ENCODE measurements around the gene GATA3. TPM values are rescaled to one million over a fixed set of nuclear protein-coding genes. Genes with fewer than 3 reads are reported as not detected.

The GATA3 gene
- total RNA-seq, 1 donor from 2014 or later: 2.6 TPM

GRCh38 chr10:8059191-8059936 lies 4.9 kb downstream of the GATA3 start:
- DNase-seq (ENCODE audit: low spot score) (no peak), ATAC-seq (no peak)
- intact Hi-C loops (cut with DNase I): loop anchor here (2.0 kb wide), 1 partner anchor 23 kb away; no protein-coding TSS in a partner anchor

- DNase-seq (ENCODE audit: low spot score): no peak
- intact Hi-C loops (cut with DNase I): no loop called here
- ATAC-seq: no peak
Observed at GRCh38 chr10:8060010-8060703, 5.7 kb downstream of the GATA3 start.

GRCh38 chr10:8060704-8061121 lies 6.2 kb downstream of the GATA3 start:
- no peak for ATAC-seq
- DNase-seq (ENCODE audit: low spot score): peak; percentile 12
- intact Hi-C loops (cut with DNase I): no loop called here

- ATAC-seq (no peak), DNase-seq (ENCODE audit: low spot score) (peak; percentile 41)
- intact Hi-C loops (cut with DNase I): no loop called here
Observed at GRCh38 chr10:8061274-8062211, 7.1 kb downstream of the GATA3 start.

GRCh38 chr10:8063128-8063908 lies 8.8 kb downstream of the GATA3 start:
- ATAC-seq: no peak
- peak; percentile 25 for DNase-seq (ENCODE audit: low spot score)
- intact Hi-C loops (cut with DNase I): no loop called here

GRCh38 chr10:8063935-8064334 lies 9.4 kb downstream of the GATA3 start:
- intact Hi-C loops (cut with DNase I): no loop called here
- DNase-seq (ENCODE audit: low spot score) (peak; percentile 45), ATAC-seq (no peak)

GRCh38 chr10:8064436-8064835 lies 9.9 kb downstream of the GATA3 start:
- intact Hi-C loops (cut with DNase I): no loop called here
- DNase-seq (ENCODE audit: low spot score) (no peak), ATAC-seq (no peak)

GRCh38 chr10:8065651-8066050 lies 11.2 kb downstream of the GATA3 start:
- DNase-seq (ENCODE audit: low spot score) (no peak), ATAC-seq (no peak)
- intact Hi-C loops (cut with DNase I): no loop called here

- intact Hi-C loops (cut with DNase I): no loop called here
- no peak for DNase-seq (ENCODE audit: low spot score)
- no peak for ATAC-seq
Observed at GRCh38 chr10:8066124-8066523, 11.6 kb downstream of the GATA3 start.

GRCh38 chr10:8066797-8067196 lies 12.3 kb downstream of the GATA3 start:
- intact Hi-C loops (cut with DNase I): no loop called here
- DNase-seq (ENCODE audit: low spot score): no peak

GRCh38 chr10:8069108-8069507 lies 14.6 kb downstream of the GATA3 start:
- ATAC-seq (no peak), DNase-seq (ENCODE audit: low spot score) (no peak)
- intact Hi-C loops (cut with DNase I): no loop called here

More at GRCh38 chr10:8066797-8067196, 12.3 kb downstream of the GATA3 start:
- ATAC-seq: no peak

- intact Hi-C loops (cut with DNase I): no loop called here
- no peak for ATAC-seq
- no peak for DNase-seq (ENCODE audit: low spot score)
Observed at GRCh38 chr10:8069627-8070026, 15.1 kb downstream of the GATA3 start.

GRCh38 chr10:8070440-8070839 lies 16.0 kb downstream of the GATA3 start:
- ATAC-seq: no peak

GRCh38 chr10:8071006-8071405 lies 16.5 kb downstream of the GATA3 start:
- intact Hi-C loops (cut with DNase I): no loop called here
- no peak for DNase-seq (ENCODE audit: low spot score)

More at GRCh38 chr10:8070440-8070839, 16.0 kb downstream of the GATA3 start:
- no peak for DNase-seq (ENCODE audit: low spot score)
- intact Hi-C loops (cut with DNase I): no loop called here

GRCh38 chr10:8071666-8072065 lies 17.2 kb downstream of the GATA3 start:
- ATAC-seq (no peak), DNase-seq (ENCODE audit: low spot score) (no peak)
- intact Hi-C loops (cut with DNase I): no loop called here

More at GRCh38 chr10:8071006-8071405, 16.5 kb downstream of the GATA3 start:
- ATAC-seq: no peak

GRCh38 chr10:8072211-8072610 lies 17.7 kb downstream of the GATA3 start:
- intact Hi-C loops (cut with DNase I): no loop called here
- no peak for DNase-seq (ENCODE audit: low spot score)
- no peak for ATAC-seq

- ATAC-seq: no peak
- DNase-seq (ENCODE audit: low spot score): no peak
- intact Hi-C loops (cut with DNase I): no loop called here
Observed at GRCh38 chr10:8073691-8074416, 19.4 kb downstream of the GATA3 start.

GRCh38 chr10:8074881-8075280 lies 20.4 kb downstream of the GATA3 start:
- intact Hi-C loops (cut with DNase I): no loop called here
- no peak for ATAC-seq
- DNase-seq (ENCODE audit: low spot score): no peak
